ENCODE results near the gene RAD18.

Gene RAD18

GRCh38 chr3:8988384-8988655 lies 25.0 kb upstream of the RAD18 start:
- Histone ChIP-seq H2BK120ac (ENCODE audit: insufficient read depth, low read length, poor library complexity) (no peak overlapping the region), H3K36me3 (ENCODE audit: control insufficient read depth in 1 of 2, insufficient read depth in 2 of 2, low read length in 2 of 2) (no peaks in the 10 kb centered on the region), H3K79me1 (ENCODE audit: low read length) (peaks cover 23% of the 10 kb centered on the region), H3K14ac (ENCODE audit: low read length) (no peak overlapping the region), H3K4me2 (ENCODE audit: low read length) (peak overlapping the region; percentile 48), H3K9ac (ENCODE audit: low read length) (no peak overlapping the region), H3K18ac (ENCODE audit: low read length) (no peak overlapping the region), H3K4me3 (ENCODE audit: low read depth, low read length) (no peak overlapping the region), H3K9me3 (ENCODE audit: insufficient read depth, low read depth, low read length) (peaks cover 3% of the 10 kb centered on the region), H2BK5ac (ENCODE audit: low read depth, low read length, poor library complexity) (peak overlapping the region; percentile 45), H3K4me1 (ENCODE audit: control insufficient read depth in 1 of 2, insufficient read depth in 2 of 2, low read length in 2 of 2) (peaks cover 14 to 37% of the 10 kb centered on the region in 2 experiments), H2AK5ac (ENCODE audit: low read length) (no peak overlapping the region), H2AFZ (ENCODE audit: insufficient read depth, low read length, poor library complexity) (no peak overlapping the region), H4K8ac (ENCODE audit: low read depth, low read length) (no peak overlapping the region), H4K12ac (ENCODE audit: low read depth, low read length) (no peak overlapping the region), H4K91ac (ENCODE audit: low read depth, low read length) (peak overlapping the region; percentile 94), H3K27ac (ENCODE audit: low read depth, low read length) (peak overlapping the region; percentile 98), H3K4ac (ENCODE audit: low read depth, low read length) (no peak overlapping the region), H3K23ac (ENCODE audit: low read length) (no peak overlapping the region), H3K27me3 (ENCODE audit: insufficient read depth, low read length) (no peaks in the 10 kb centered on the region), H3K79me2 (ENCODE audit: control insufficient read depth, insufficient read depth, low read length, poor library complexity) (peaks cover 5% of the 10 kb centered on the region), H2BK12ac (ENCODE audit: low read length) (no peak overlapping the region)
- DNase-seq: no peak
- WGBS (ENCODE audit: extremely low coverage, insufficient coverage, insufficient read length): no CpG with 5 or more reads among the region's 2 CpGs

- Histone ChIP-seq H3K9me3 (ENCODE audit: insufficient read depth, low read depth, low read length) (peaks cover 3% of the 10 kb centered on the region), H3K27ac (ENCODE audit: low read depth, low read length) (peak overlapping the region; percentile 84), H3K9ac (ENCODE audit: low read length) (no peak overlapping the region), H3K4me2 (ENCODE audit: low read length) (peak overlapping the region; percentile 48), H2AK5ac (ENCODE audit: low read length) (no peak overlapping the region), H3K18ac (ENCODE audit: low read length) (no peak overlapping the region), H3K79me2 (ENCODE audit: control insufficient read depth, insufficient read depth, low read length, poor library complexity) (peaks cover 5% of the 10 kb centered on the region), H4K12ac (ENCODE audit: low read depth, low read length) (no peak overlapping the region), H3K27me3 (ENCODE audit: insufficient read depth, low read length) (no peaks in the 10 kb centered on the region), H2BK5ac (ENCODE audit: low read depth, low read length, poor library complexity) (peak overlapping the region; percentile 26), H4K8ac (ENCODE audit: low read depth, low read length) (peak overlapping the region; percentile 42), H3K4ac (ENCODE audit: low read depth, low read length) (peak overlapping the region; percentile 4), H3K36me3 (ENCODE audit: control insufficient read depth in 1 of 2, insufficient read depth in 2 of 2, low read length in 2 of 2) (no peaks in the 10 kb centered on the region), H3K79me1 (ENCODE audit: low read length) (peaks cover 26% of the 10 kb centered on the region), H3K4me1 (ENCODE audit: control insufficient read depth in 1 of 2, insufficient read depth in 2 of 2, low read length in 2 of 2) (peaks cover 14 to 41% of the 10 kb centered on the region in 2 experiments), H2BK12ac (ENCODE audit: low read length) (no peak overlapping the region), H4K91ac (ENCODE audit: low read depth, low read length) (peak overlapping the region; percentile 66), H2AFZ (ENCODE audit: insufficient read depth, low read length, poor library complexity) (no peak overlapping the region), H3K14ac (ENCODE audit: low read length) (peak overlapping the region; percentile 58), H3K23ac (ENCODE audit: low read length) (no peak overlapping the region), H3K4me3 (ENCODE audit: low read depth, low read length) (no peak overlapping the region), H2BK120ac (ENCODE audit: insufficient read depth, low read length, poor library complexity) (peak overlapping the region; percentile 29)
- DNase-seq: peak in 1 of 2 donors; percentile 67
- no CpG with 5 or more reads among the region's 15 CpGs for WGBS (ENCODE audit: extremely low coverage, insufficient coverage, insufficient read length)
Observed at GRCh38 chr3:8987645-8988383, 24.5 kb upstream of the RAD18 start.

GRCh38 chr3:8987226-8987625 lies 24.0 kb upstream of the RAD18 start:
- peak overlapping the region; percentile 26 for H2BK5ac ChIP-seq (ENCODE audit: low read depth, low read length, poor library complexity)
- peak overlapping the region; percentile 42 for H4K8ac ChIP-seq (ENCODE audit: low read depth, low read length)
- no peak overlapping the region for H3K18ac ChIP-seq (ENCODE audit: low read length)
- no peak overlapping the region for H3K23ac ChIP-seq (ENCODE audit: low read length)
- H3K9me3 ChIP-seq (ENCODE audit: insufficient read depth, low read depth, low read length): peaks cover 3% of the 10 kb centered on the region
- peaks cover 14 to 37% of the 10 kb centered on the region in 2 experiments for H3K4me1 ChIP-seq (ENCODE audit: control insufficient read depth in 1 of 2, insufficient read depth in 2 of 2, low read length in 2 of 2)
- no peak for DNase-seq
- H2AFZ ChIP-seq (ENCODE audit: insufficient read depth, low read length, poor library complexity): no peak overlapping the region
- peak overlapping the region; percentile 29 for H2BK120ac ChIP-seq (ENCODE audit: insufficient read depth, low read length, poor library complexity)
- H3K79me1 ChIP-seq (ENCODE audit: low read length): peaks cover 26% of the 10 kb centered on the region
- peak overlapping the region; percentile 4 for H3K4ac ChIP-seq (ENCODE audit: low read depth, low read length)
- H3K27me3 ChIP-seq (ENCODE audit: insufficient read depth, low read length): no peaks in the 10 kb centered on the region
- H4K12ac ChIP-seq (ENCODE audit: low read depth, low read length): no peak overlapping the region
- H3K4me3 ChIP-seq (ENCODE audit: low read depth, low read length): no peak overlapping the region
- WGBS (ENCODE audit: extremely low coverage, insufficient coverage, insufficient read length): no CpG with 5 or more reads among the region's 6 CpGs
- no peak overlapping the region for H2BK12ac ChIP-seq (ENCODE audit: low read length)
- peak overlapping the region; percentile 48 for H3K4me2 ChIP-seq (ENCODE audit: low read length)
- H3K36me3 ChIP-seq (ENCODE audit: control insufficient read depth in 1 of 2, insufficient read depth in 2 of 2, low read length in 2 of 2): no peaks in the 10 kb centered on the region
- H2AK5ac ChIP-seq (ENCODE audit: low read length): no peak overlapping the region
- peak overlapping the region; percentile 38 for H3K27ac ChIP-seq (ENCODE audit: low read depth, low read length)
- H3K14ac ChIP-seq (ENCODE audit: low read length): peak overlapping the region; percentile 58
- peak overlapping the region; percentile 66 for H4K91ac ChIP-seq (ENCODE audit: low read depth, low read length)
- H3K79me2 ChIP-seq (ENCODE audit: control insufficient read depth, insufficient read depth, low read length, poor library complexity): peaks cover 5% of the 10 kb centered on the region
- H3K9ac ChIP-seq (ENCODE audit: low read length): no peak overlapping the region

- peak overlapping the region; percentile 41 for H4K91ac ChIP-seq (ENCODE audit: low read depth, low read length)
- H2BK12ac ChIP-seq (ENCODE audit: low read length): peak overlapping the region; percentile 82
- peaks cover 14 to 36% of the 10 kb centered on the region in 2 experiments for H3K4me1 ChIP-seq (ENCODE audit: control insufficient read depth in 1 of 2, insufficient read depth in 2 of 2, low read length in 2 of 2)
- no peak overlapping the region for H3K14ac ChIP-seq (ENCODE audit: low read length)
- peaks cover 5% of the 10 kb centered on the region for H3K79me2 ChIP-seq (ENCODE audit: control insufficient read depth, insufficient read depth, low read length, poor library complexity)
- H3K4ac ChIP-seq (ENCODE audit: low read depth, low read length): no peak overlapping the region
- no peak overlapping the region for H2AFZ ChIP-seq (ENCODE audit: insufficient read depth, low read length, poor library complexity)
- no peak overlapping the region for H2BK5ac ChIP-seq (ENCODE audit: low read depth, low read length, poor library complexity)
- H3K23ac ChIP-seq (ENCODE audit: low read length): no peak overlapping the region
- H3K36me3 ChIP-seq (ENCODE audit: control insufficient read depth in 1 of 2, insufficient read depth in 2 of 2, low read length in 2 of 2): no peaks in the 10 kb centered on the region
- H3K4me3 ChIP-seq (ENCODE audit: low read depth, low read length): no peak overlapping the region
- H4K12ac ChIP-seq (ENCODE audit: low read depth, low read length): no peak overlapping the region
- H3K4me2 ChIP-seq (ENCODE audit: low read length): no peak overlapping the region
- H2AK5ac ChIP-seq (ENCODE audit: low read length): peak overlapping the region; percentile 69
- H3K27me3 ChIP-seq (ENCODE audit: insufficient read depth, low read length): no peaks in the 10 kb centered on the region
- H3K27ac ChIP-seq (ENCODE audit: low read depth, low read length): no peak overlapping the region
- no peak overlapping the region for H4K8ac ChIP-seq (ENCODE audit: low read depth, low read length)
- DNase-seq: no peak
- H3K18ac ChIP-seq (ENCODE audit: low read length): no peak overlapping the region
- WGBS (ENCODE audit: extremely low coverage, insufficient coverage, insufficient read length): no CpG with 5 or more reads among the region's 6 CpGs
- H3K9me3 ChIP-seq (ENCODE audit: insufficient read depth, low read depth, low read length): peaks cover 3% of the 10 kb centered on the region
- H3K9ac ChIP-seq (ENCODE audit: low read length): no peak overlapping the region
- H2BK120ac ChIP-seq (ENCODE audit: insufficient read depth, low read length, poor library complexity): peak overlapping the region; percentile 33
- peaks cover 26% of the 10 kb centered on the region for H3K79me1 ChIP-seq (ENCODE audit: low read length)
Observed at GRCh38 chr3:8986741-8987140, 23.5 kb upstream of the RAD18 start.
